ENCODE measurements around the gene KIF26B. TPM values are rescaled to one million over a fixed set of nuclear protein-coding genes. Genes with fewer than 3 reads are reported as not detected.
"Not testable (repeated sequence)": the region's sequence is repeated elsewhere in the genome, so short reads cannot be mapped to it uniquely, and the experiment has no call there.

Gene KIF26B
- polyA plus RNA-seq, 1 donor: 33.3 TPM

DNA sequence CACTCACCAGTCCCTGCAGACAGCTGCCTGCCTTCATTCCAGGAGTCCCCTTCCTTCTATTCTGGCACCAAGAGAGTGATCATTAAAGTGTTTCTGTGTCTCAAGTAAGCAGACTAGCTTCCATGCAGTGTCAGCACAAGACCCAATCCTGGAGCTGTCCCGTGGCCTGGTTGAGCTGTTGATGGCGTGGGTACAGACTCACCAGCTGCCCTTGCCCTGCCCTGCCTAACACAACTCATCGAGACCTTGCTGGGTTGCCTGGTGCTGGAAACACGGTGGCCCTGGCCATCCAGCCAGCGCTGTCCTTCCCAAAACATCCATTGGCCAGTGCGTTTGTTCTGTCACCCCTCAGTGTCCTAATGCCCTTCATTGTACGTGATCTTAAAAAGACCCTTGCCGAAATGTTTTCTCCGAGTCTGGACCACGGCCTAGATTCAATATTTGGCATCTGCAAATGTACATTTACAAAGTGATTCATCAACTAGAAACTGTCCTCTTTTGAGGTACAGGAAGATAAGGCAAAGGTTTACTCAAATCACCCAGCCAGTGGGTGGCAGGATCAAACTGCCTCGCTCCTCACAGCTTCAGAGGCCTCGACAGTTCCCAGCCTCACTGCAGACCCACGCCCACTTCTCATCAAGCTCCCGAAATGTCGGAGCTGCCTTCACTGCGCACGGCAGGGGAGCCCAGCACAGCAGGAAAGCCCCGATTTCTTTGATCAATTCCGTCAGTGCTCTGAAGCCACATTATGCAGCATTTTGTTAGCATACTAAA is 494.2 kb downstream of the KIF26B start:
- no peak for DNase-seq

DNA sequence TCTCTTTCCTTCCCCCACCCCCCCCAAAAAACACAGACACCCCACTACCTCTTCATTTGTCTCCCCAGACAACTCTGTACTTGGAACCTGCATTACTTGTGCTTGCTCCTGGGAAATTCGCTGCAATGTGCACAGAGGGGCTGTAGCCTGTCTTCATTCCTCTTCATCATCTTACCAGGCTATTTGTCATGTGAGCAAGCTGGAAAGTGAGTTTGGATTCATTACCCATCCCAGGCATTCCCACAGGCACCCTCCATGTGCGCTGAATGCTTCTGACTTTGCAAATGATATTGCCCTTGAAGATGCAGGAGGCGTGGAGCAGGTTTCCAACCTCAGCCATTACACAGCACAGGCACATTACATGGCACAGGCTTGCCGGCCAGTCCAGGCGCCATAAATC is 494.9 kb downstream of the KIF26B start:
- DNase-seq: no peak

DNA sequence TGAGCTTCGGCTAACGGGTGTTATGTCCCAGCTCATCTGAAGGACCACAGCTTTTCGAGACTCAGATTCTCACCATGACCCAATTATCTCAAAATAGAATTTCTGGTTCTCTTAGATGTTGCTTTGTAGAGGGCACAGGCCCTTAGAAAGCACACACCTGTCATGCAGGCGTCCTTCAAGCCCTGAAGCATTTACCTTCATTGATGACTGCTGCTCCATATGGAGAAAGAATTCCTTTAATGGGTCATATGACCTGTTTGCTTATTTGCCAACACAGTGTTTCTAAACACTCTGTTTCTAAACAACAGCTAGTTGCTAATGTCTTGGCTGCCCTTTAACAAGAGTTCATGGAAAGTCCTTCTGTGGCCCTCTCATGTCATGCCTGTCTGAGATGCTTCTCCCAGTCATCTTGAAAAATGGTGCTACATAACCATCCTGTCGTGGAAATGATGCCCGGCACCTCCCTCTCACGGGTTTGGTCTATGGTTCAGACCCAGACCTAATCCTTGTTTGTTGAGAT is 495.7 kb downstream of the KIF26B start:
- DNase-seq: no peak

DNA sequence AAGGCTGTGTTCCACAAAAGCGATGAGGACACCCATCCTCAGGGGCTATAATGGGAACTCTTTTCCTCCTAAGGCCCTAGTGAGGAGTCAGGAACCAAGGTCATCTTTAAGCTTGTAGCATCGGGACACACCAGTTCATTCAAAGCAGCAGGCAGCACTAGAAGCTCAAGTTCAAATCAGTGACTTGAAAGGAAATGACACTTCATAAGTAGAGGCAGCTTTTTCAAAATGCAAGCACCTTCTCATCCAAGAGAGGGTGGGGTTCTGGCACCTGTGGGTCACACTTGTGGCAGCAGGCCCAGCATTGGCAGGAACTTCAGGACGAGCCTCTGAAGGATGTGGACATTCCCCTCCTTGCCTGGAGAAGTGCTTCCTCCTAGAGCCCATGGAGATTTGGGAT is 496.3 kb downstream of the KIF26B start:
- no peak for DNase-seq

DNA sequence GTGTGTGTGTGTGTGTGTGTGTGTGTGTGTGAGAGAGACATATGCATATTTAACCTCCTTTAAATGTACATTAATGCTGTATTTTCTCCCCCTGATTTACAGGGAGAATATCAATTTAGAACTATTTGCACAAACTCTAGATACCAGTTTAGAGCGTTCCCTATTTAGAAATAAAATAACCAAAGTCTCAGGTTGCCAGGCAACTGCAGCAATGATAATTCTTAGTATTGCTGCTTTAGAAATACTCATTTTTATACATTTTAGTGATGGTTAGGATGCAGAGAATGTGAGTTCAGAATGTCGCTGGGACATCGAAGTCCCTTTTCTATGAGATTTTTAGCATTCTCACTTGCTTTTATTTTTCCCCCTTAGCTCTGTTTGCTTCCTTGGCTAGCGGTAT is 497.3 kb downstream of the KIF26B start:
- no peak for DNase-seq

DNA sequence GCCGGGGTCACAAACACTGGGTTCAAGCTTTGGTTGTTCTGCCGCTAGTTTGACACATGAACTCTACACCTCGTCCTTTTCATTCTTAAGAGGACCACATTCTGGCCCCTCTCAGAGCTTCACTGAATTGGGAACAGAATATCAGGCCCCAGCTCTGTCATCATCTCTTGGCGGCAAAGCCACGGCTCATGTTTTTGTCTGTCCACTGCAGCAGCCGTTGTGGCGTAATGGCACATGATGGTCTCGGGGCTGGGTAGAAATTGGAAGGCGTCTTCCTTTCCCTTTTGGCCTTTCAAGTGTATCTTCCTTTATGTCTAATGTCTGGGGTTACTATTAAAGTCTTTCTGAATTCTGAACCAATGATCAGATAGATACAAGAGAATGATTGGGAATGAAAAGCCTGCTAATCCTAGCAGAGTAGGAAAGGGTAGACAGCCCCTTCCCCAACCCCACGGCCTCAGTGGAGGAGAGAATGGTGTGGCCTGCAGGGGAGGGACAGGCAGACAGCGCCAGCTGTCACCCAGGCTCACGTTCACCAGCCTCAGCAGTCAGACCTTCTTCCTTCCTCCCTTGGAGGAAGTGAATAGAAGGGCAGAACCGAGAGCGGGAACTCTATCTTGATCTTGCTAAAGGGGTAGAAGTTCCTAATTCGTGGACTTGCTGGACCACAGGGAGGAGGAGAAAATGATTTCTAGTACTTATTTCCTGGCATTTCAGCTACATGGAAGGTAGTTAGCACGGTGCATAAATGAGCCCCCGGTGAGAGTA is 498.1 kb downstream of the KIF26B start:
- DNase-seq: no peak

DNA sequence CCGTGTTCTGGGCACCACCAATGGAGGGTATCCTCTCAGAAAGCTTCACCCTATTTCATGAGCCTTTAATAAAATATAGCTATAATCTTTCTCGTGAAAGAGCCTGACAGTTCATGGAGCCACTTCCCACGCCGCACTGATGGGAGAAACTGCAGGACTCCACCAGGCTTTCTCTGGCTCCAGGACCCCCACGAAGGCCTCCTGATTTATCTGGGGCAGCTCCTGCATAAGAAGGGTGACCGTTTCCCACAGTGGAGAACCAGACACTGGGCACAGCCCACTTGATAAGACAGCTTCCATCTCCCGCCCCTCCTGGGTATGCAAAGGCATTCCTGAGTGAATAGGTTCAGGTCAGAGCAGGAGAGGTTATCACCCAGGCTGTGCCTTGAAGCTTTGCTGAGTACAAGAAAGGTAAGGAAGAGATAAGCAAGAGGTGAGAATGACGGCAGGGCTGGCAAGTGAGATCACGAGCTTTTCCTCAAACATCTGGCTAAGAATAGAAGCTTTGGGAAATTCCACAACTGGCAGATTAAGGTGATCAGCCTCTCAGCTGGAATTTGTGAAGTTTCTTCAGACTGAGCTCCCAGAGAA is 499.8 kb downstream of the KIF26B start:
- DNase-seq: no peak

DNA sequence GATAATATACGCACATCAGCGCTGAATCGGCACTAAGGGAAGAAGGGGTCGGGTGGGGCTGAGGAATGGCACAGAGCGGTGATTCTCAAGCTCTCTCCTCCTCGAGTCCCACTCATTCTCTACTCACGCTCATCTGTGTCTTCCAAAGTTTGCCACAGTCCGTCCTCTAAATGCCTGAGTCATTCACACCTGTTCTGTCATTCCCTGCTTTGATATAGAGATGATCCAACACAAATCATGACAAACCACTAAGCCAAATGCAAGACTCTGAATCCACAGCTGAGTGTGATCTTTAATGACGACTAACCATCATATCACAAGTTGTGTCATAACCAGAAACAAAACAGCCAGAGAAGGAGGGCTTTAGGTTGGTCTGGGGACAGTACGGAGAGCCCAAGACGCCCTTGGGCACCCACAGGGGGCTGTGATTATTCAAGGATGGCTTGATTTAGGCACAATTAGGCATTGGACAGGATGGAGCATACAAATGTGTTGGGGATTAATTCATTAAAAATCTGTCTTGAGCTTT is 501.5 kb downstream of the KIF26B start:
- DNase-seq: no peak

DNA sequence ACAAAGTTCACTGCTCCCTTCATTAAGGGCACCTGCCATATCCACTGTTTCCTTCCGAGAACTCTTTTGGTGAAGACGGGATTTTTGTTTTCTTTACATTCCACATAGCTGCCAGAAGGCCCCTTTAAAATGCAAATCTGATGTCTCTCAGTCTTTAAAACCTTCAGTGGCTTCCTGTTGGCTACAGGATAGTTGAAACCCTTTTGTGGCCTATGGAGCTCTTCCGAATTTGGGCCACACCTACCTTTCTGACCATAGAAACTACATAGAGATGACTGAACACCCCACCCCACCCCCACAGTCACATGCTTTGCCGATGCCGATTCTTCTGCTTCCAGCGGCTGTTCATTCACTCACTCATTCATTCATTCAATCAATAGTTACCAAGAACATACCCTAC is 502.6 kb downstream of the KIF26B start:
- no peak for DNase-seq

DNA sequence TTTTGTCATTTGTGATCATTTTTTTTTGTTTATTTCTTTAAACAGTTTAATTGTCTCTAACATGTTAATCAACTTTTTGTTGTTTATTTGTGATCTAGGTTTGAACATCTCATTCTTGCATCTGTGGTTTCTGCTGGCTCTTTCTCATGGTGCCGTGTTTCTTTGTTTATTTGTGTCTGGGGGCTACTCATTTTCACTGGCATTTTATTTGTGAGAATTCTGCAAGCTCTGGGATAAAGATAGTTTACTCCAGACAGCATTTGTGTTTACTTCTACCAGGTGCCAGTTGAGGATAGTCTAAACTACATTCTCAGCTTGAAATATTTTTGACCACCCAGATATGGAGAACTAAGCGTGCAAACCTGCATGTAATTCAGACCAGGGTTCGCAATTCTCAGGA is 508.6 kb downstream of the KIF26B start:
- DNase-seq: no peak

DNA sequence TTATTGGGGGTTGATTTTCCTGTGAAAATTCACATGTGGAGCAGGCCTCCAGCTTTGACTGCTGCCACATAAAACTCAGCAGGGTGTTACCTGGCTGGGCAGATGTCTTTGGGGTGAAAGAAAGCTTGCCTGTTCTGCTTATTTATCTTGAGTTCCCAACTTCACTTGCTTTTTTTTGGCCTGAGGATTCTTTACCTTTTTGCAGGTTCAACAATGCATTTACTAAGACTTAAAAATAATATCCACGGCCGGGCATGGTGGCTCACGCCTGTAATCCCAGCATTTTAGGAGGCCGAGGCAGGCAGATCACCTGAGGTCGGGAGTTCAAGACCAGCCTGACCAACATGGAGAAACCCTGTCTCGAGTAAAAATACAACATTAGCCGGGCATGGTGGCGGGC is 509.1 kb downstream of the KIF26B start:
- DNase-seq: no peak

DNA sequence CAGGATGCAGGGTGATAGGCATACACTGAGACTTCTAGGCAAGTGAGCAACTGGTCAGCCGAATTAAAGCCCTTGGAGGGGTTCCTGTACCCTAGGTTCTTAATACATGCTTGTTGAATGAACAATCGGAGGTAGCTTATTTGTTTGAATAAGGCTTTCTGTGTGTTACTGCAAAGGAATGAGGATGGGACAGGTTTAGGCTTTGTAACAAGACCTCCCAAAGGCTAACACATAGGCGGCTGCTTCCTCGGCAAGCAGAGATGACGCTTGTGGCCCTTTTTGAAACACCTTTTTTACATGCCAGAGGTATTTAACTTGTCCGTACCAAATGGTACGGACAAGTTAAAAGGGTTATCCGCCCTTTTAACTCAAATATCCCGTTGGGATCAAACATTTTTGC is 511.6 kb downstream of the KIF26B start:
- no peak for DNase-seq

DNA sequence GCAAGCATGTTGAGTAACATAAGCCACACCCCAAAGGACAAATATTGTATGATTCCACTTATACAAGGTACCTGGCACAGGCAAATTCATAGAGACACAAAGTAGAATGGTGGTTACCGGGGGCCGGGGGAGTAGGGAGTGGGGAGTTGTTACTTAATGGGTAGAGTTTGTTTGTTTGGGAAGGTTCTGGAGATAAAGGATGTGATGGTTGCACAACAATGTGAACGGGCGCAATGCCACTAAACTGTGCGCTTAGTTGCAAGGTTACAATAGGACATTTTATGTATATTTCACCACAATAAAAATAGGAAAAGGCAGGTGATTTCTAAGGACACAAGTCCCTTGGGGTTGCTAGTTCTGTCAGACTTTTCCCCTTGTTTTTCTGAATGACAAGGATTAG is 516.6 kb downstream of the KIF26B start:
- DNase-seq: no peak

DNA sequence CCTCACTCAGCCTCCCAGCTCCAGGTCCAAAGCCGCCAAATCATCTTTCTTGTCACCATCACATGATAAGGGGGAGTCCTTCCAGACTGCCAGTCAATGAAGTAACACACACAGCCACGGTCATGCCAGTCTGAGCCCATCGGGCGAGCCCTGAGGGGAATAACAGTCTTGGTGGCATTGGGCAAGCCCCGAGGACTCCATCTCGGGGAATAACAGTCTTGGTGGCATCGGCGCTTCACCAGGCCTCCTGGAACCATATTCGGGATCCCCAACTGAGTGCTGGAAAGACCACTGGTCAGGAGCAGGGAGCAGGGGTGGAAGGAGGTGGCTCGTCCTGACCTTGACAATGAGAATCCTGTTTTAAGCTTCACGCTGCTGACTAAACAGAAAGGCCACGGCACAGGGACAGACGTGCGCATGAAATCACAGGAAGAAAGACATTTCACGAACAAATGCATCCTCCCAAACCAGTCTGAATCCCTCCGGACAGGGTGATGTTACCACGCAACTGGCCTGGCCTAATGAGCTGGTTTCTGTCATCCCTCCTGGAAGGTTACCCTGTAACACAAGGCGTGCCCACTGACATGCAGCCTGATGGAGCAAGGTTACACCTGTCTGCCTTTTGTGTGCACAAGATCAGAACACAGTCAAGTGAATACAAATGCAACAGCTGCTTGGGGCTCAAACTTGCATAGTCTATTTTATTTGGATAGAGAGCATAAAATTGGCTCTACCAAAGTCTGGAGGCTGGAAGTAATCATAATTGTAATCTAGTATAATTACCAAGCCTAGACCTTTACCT is 517.4 kb downstream of the KIF26B start:
- DNase-seq: no peak

DNA sequence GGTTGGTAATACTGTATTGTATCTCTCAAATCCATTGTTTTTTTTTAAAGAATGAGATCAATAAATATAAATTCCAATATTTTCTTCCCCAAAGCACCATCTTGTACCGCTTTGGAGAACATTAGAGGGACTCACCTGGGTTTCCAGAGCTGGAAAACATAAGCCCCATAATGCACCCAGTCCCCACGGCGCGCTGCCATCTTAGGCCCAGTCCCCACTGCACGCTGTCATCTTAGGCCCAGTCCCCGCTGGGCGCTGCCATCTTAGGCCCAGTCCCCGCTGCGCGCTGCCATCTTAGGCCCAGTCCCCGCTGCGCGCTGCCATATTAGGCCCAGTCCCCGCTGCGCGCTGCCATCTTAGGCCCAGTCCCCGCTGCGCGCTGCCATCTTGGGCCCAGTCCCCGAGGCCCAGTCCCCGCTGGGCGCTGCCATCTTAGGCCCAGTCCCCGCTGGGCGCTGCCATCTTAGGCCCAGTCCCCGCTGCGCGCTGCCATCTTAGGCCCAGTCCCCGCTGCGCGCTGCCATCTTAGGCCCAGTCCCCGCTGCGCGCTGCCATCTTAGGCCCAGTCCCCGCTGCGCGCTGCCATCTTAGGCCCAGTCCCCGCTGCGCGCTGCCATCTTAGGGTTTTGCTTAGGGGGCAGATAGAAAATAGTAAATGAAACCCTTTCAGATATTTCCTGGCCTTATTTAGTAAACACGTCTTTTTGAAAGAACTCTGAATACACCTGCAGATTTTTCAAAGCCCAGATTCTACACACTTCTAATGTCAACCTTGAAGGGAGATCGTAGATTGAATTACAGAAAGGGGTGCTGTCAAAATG is 518.3 kb downstream of the KIF26B start:
- DNase-seq: not testable (repeated sequence)

DNA sequence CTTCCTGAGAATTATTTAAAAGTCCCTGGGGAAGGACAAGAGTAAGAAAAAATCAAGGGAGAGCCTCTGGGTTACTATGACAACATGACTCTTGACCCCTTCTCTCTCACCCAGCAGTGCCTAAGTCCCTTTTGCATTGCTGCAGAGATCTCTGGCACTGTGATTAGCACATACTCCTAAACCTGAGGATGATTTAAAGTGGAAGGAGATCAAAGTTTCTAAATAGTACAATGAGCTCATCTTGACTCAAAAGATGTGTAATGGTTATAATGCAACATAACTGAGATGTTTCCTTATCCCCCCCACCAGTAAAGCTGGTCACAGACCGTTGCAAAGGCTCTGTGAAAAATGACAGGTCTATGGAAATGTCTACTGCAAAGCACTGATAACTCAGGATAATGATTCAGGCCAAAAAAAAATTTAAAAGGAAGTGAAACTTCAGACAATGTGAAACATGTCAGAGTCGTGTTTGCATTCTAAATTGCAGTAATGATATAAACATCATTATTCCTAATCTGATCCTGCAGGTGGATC is 519.2 kb downstream of the KIF26B start:
- DNase-seq: no peak

DNA sequence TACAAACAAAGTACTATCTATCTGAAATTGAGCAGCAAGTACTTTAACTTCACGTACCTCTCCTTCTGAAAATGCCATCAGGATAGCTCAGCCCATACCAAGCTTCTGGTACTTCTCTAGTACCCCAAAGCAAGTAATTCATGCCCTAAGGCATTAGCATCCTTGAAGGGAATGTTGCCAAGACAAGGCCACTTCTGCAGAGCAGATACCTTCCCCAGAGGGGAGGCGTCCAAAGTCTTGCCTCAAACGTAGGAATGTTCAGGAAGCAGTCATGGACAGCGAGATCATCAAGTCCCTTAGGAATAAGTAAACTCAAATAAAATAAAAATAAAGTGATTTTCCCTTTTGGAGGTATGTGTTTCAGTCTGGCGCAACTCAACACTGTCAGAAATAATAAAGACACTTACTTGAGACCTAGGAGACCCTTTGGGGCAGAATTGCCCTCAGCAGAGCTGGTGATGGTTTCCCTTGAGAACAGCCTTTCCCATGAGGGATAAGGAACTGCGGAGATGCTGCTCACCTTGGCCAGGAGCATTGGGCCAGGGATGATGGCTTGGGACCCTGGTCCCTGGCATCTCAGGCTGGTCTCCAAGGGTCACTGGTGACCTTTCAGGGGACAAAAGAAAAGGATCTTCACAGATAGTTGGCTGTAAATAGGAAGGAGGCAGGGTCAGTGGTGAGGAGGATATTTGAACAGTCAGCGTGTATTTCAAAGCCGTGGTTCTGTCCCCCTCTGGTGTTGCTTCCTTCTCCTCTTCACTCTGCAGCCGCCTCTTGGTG is 522.9 kb downstream of the KIF26B start:
- no peak for DNase-seq

DNA sequence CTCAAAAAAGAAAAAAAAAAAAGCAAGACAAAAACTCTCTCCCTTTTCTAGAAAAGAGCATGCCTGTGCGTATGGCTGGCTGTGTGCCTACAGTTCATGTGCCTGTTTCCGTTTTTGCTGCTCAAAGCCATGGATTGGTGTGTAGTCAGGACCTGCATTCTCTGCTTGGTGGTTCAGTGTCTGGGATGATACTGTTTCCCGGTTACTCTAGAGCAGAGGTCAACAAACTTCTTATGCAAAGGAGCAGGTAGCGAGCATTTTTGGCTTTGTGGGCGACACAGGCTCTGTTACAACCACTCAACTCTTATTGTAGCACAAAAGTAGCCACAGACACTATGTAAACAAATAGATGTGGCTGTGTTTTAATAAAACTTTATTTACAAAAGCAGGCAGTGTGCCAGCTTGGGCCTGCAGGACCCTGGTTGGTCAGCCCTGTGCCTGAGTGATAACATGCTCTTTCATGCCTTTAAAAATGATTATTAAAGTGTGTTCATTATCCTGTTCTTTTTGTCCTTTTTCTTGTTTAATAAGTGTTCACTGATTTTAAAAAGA is 524.2 kb downstream of the KIF26B start:
- no peak for DNase-seq
